ENCODE data around the gene TBCD. TPM values are rescaled to one million over a fixed set of nuclear protein-coding genes. Genes with fewer than 3 reads are reported as not detected.
"Not testable (repeated sequence)": the region's sequence is repeated elsewhere in the genome, so short reads cannot be mapped to it uniquely, and the experiment has no call there.

The TBCD gene
- total RNA-seq, 1 donor from 2014 or later, result 125 TPM

- Mint-ChIP-seq H3K4me1 (ENCODE audit: low read depth) (peaks cover 10% of the 10 kb centered on the region), H3K9me3 (no peaks in the 10 kb centered on the region), H3K27me3 (ENCODE audit: low read depth) (no peaks in the 10 kb centered on the region), H3K27ac (no peak overlapping the region), H3K36me3 (ENCODE audit: low read depth) (peaks cover 24% of the 10 kb centered on the region), H3K4me3 (ENCODE audit: low read depth) (no peak overlapping the region)
- DNase-seq (ENCODE audit: low spot score), result peak; percentile 77
- intact Hi-C loops (cut with micrococcal nuclease), result loop anchor here (2.0 to 10.0 kb wide), 2 partner anchors 83 to 135 kb away; no protein-coding TSS in a partner anchor
Measured at GRCh38 chr17:82781894-82782274, 30.0 kb downstream of the TBCD start.

GRCh38 chr17:82782657-82783207, 30.9 kb downstream of the TBCD start:
- Mint-ChIP-seq H3K27me3 (ENCODE audit: low read depth) (no peaks in the 10 kb centered on the region), H3K4me1 (ENCODE audit: low read depth) (peaks cover 10% of the 10 kb centered on the region), H3K9me3 (no peaks in the 10 kb centered on the region), H3K4me3 (ENCODE audit: low read depth) (no peak overlapping the region), H3K27ac (peak overlapping the region; percentile 22), H3K36me3 (ENCODE audit: low read depth) (peaks cover 18% of the 10 kb centered on the region)
- no peak for DNase-seq (ENCODE audit: low spot score)
- intact Hi-C loops (cut with micrococcal nuclease), result loop anchor here (2.0 to 10.0 kb wide), 2 partner anchors 82 to 134 kb away; no protein-coding TSS in a partner anchor

- intact Hi-C loops (cut with micrococcal nuclease), result loop anchor here (2.0 to 10.0 kb wide), 2 partner anchors 81 to 133 kb away; no protein-coding TSS in a partner anchor
- H3K36me3 Mint-ChIP-seq (ENCODE audit: low read depth), result peaks cover 18% of the 10 kb centered on the region
- no peak overlapping the region for H3K27ac Mint-ChIP-seq
- H3K4me3 Mint-ChIP-seq (ENCODE audit: low read depth), result no peak overlapping the region
- peaks cover 10% of the 10 kb centered on the region for H3K4me1 Mint-ChIP-seq (ENCODE audit: low read depth)
- no peaks in the 10 kb centered on the region for H3K27me3 Mint-ChIP-seq (ENCODE audit: low read depth)
- H3K9me3 Mint-ChIP-seq, result no peaks in the 10 kb centered on the region
- no peak for DNase-seq (ENCODE audit: low spot score)
Measured at GRCh38 chr17:82783498-82783897, 31.6 kb downstream of the TBCD start.

- H3K36me3 Mint-ChIP-seq (ENCODE audit: low read depth), result peaks cover 22% of the 10 kb centered on the region
- H3K4me3 Mint-ChIP-seq (ENCODE audit: low read depth); H3K27ac Mint-ChIP-seq; DNase-seq (ENCODE audit: low spot score); H3K9me3 Mint-ChIP-seq; H3K4me1 Mint-ChIP-seq (ENCODE audit: low read depth); H3K27me3 Mint-ChIP-seq (ENCODE audit: low read depth): not testable (repeated sequence)
- intact Hi-C loops (cut with micrococcal nuclease), result loop anchor here (10.0 kb wide), 1 partner anchor 79 kb away; no protein-coding TSS in a partner anchor
Measured at GRCh38 chr17:82785581-82785980, 33.7 kb downstream of the TBCD start.

- H3K27ac Mint-ChIP-seq, result no peak overlapping the region
- peaks cover 10% of the 10 kb centered on the region for H3K4me1 Mint-ChIP-seq (ENCODE audit: low read depth)
- intact Hi-C loops (cut with micrococcal nuclease), result loop anchor here (10.0 kb wide), 1 partner anchor 78 kb away; no protein-coding TSS in a partner anchor
- no peak overlapping the region for H3K4me3 Mint-ChIP-seq (ENCODE audit: low read depth)
- DNase-seq (ENCODE audit: low spot score), result no peak
- no peaks in the 10 kb centered on the region for H3K9me3 Mint-ChIP-seq
- H3K27me3 Mint-ChIP-seq (ENCODE audit: low read depth), result no peaks in the 10 kb centered on the region
- peaks cover 22% of the 10 kb centered on the region for H3K36me3 Mint-ChIP-seq (ENCODE audit: low read depth)
Measured at GRCh38 chr17:82786427-82786826, 34.6 kb downstream of the TBCD start.

GRCh38 chr17:82787081-82787848, 35.4 kb downstream of the TBCD start:
- H3K36me3 Mint-ChIP-seq (ENCODE audit: low read depth), result peaks cover 17% of the 10 kb centered on the region
- no peak overlapping the region for H3K4me3 Mint-ChIP-seq (ENCODE audit: low read depth)
- H3K9me3 Mint-ChIP-seq, result no peaks in the 10 kb centered on the region
- intact Hi-C loops (cut with micrococcal nuclease), result loop anchor here (10.0 kb wide), 1 partner anchor 78 kb away; no protein-coding TSS in a partner anchor
- H3K4me1 Mint-ChIP-seq (ENCODE audit: low read depth), result peaks cover 4% of the 10 kb centered on the region
- no peak overlapping the region for H3K27ac Mint-ChIP-seq
- H3K27me3 Mint-ChIP-seq (ENCODE audit: low read depth), result no peaks in the 10 kb centered on the region
- no peak for DNase-seq (ENCODE audit: low spot score)

GRCh38 chr17:82788206-82789001, 36.5 kb downstream of the TBCD start:
- intact Hi-C loops (cut with micrococcal nuclease), result loop anchor here (10.0 kb wide), 1 partner anchor 76 kb away; no protein-coding TSS in a partner anchor
- no peaks in the 10 kb centered on the region for H3K27me3 Mint-ChIP-seq (ENCODE audit: low read depth)
- peaks cover 7% of the 10 kb centered on the region for H3K36me3 Mint-ChIP-seq (ENCODE audit: low read depth)
- H3K4me1 Mint-ChIP-seq (ENCODE audit: low read depth), result no peaks in the 10 kb centered on the region
- H3K9me3 Mint-ChIP-seq, result no peaks in the 10 kb centered on the region
- DNase-seq (ENCODE audit: low spot score), result no peak
- H3K4me3 Mint-ChIP-seq (ENCODE audit: low read depth), result no peak overlapping the region
- H3K27ac Mint-ChIP-seq, result no peak overlapping the region

- H3K36me3 Mint-ChIP-seq (ENCODE audit: low read depth), result peaks cover 5% of the 10 kb centered on the region
- no peaks in the 10 kb centered on the region for H3K27me3 Mint-ChIP-seq (ENCODE audit: low read depth)
- H3K27ac Mint-ChIP-seq, result no peak overlapping the region
- DNase-seq (ENCODE audit: low spot score), result no peak
- H3K4me3 Mint-ChIP-seq (ENCODE audit: low read depth), result no peak overlapping the region
- intact Hi-C loops (cut with micrococcal nuclease), result loop anchor here (10.0 kb wide), 1 partner anchor 76 kb away; no protein-coding TSS in a partner anchor
- H3K9me3 Mint-ChIP-seq, result no peaks in the 10 kb centered on the region
- H3K4me1 Mint-ChIP-seq (ENCODE audit: low read depth), result no peaks in the 10 kb centered on the region
Measured at GRCh38 chr17:82789051-82789592, 37.3 kb downstream of the TBCD start.

GRCh38 chr17:82789806-82790205, 37.9 kb downstream of the TBCD start:
- H3K4me3 Mint-ChIP-seq (ENCODE audit: low read depth), result no peak overlapping the region
- H3K36me3 Mint-ChIP-seq (ENCODE audit: low read depth), result peaks cover 5% of the 10 kb centered on the region
- no peaks in the 10 kb centered on the region for H3K4me1 Mint-ChIP-seq (ENCODE audit: low read depth)
- no peaks in the 10 kb centered on the region for H3K27me3 Mint-ChIP-seq (ENCODE audit: low read depth)
- intact Hi-C loops (cut with micrococcal nuclease), result loop anchor here (10.0 kb wide), 1 partner anchor 75 kb away; no protein-coding TSS in a partner anchor
- no peak for DNase-seq (ENCODE audit: low spot score)
- no peak overlapping the region for H3K27ac Mint-ChIP-seq
- H3K9me3 Mint-ChIP-seq, result no peaks in the 10 kb centered on the region

- intact Hi-C loops (cut with micrococcal nuclease), result no loop called here
- Mint-ChIP-seq H3K4me3 (ENCODE audit: low read depth) (no peak overlapping the region), H3K4me1 (ENCODE audit: low read depth) (no peaks in the 10 kb centered on the region), H3K27ac (no peak overlapping the region), H3K9me3 (no peaks in the 10 kb centered on the region), H3K27me3 (ENCODE audit: low read depth) (no peaks in the 10 kb centered on the region), H3K36me3 (ENCODE audit: low read depth) (peaks cover 5% of the 10 kb centered on the region)
- DNase-seq (ENCODE audit: low spot score), result no peak
Measured at GRCh38 chr17:82790391-82790790, 38.5 kb downstream of the TBCD start.

- Mint-ChIP-seq H3K4me1 (ENCODE audit: low read depth) (no peaks in the 10 kb centered on the region), H3K9me3 (no peaks in the 10 kb centered on the region), H3K27me3 (ENCODE audit: low read depth) (no peaks in the 10 kb centered on the region), H3K4me3 (ENCODE audit: low read depth) (no peak overlapping the region), H3K36me3 (ENCODE audit: low read depth) (peaks cover 5% of the 10 kb centered on the region), H3K27ac (no peak overlapping the region)
- intact Hi-C loops (cut with micrococcal nuclease), result no loop called here
- no peak for DNase-seq (ENCODE audit: low spot score)
Measured at GRCh38 chr17:82791532-82791931, 39.7 kb downstream of the TBCD start.

- Mint-ChIP-seq H3K36me3 (ENCODE audit: low read depth) (peaks cover 15% of the 10 kb centered on the region), H3K27me3 (ENCODE audit: low read depth) (no peaks in the 10 kb centered on the region), H3K4me3 (ENCODE audit: low read depth) (no peak overlapping the region), H3K9me3 (no peaks in the 10 kb centered on the region), H3K4me1 (ENCODE audit: low read depth) (no peaks in the 10 kb centered on the region), H3K27ac (no peak overlapping the region)
- intact Hi-C loops (cut with micrococcal nuclease), result no loop called here
- DNase-seq (ENCODE audit: low spot score), result no peak
Measured at GRCh38 chr17:82793974-82794630, 42.2 kb downstream of the TBCD start.
